ENCODE results near the gene CCDC63.

CCDC63 gene

GRCh38 chr12:110844551-110845338 is 2.0 kb upstream of the CCDC63 start:
- TF ChIP-seq CTCF (IDR thresholded peaks at IDR 0.05; ENCODE audit: low read depth, low read length) = no peak
- peaks cover 16% of the 10 kb centered on the region for H3K27me3 ChIP-seq (ENCODE audit: insufficient read depth, low read depth, severe bottlenecking)
- DNase-seq = no peak
- H3K9me3 ChIP-seq (ENCODE audit: severe bottlenecking) = no peaks in the 10 kb centered on the region
- no peak overlapping the region for H3K4me3 ChIP-seq (ENCODE audit: low read depth, low read length)
- no peak overlapping the region for H3K27ac ChIP-seq
- H3K36me3 ChIP-seq = no peaks in the 10 kb centered on the region

- H3K4me3 ChIP-seq (ENCODE audit: low read depth, low read length) = no peak overlapping the region
- H3K36me3 ChIP-seq = no peaks in the 10 kb centered on the region
- TF ChIP-seq CTCF (IDR thresholded peaks at IDR 0.05; ENCODE audit: low read depth, low read length) = no peak
- H3K27me3 ChIP-seq (ENCODE audit: insufficient read depth, low read depth, severe bottlenecking) = peaks cover 16% of the 10 kb centered on the region
- no peak overlapping the region for H3K27ac ChIP-seq
- no peak for DNase-seq
- no peaks in the 10 kb centered on the region for H3K9me3 ChIP-seq (ENCODE audit: severe bottlenecking)
These were observed 1.5 kb upstream of the CCDC63 start for GRCh38 chr12:110845339-110845682.

- Histone ChIP-seq H3K4me3 (ENCODE audit: low read depth, low read length) (no peak overlapping the region), H3K9me3 (ENCODE audit: severe bottlenecking) (no peaks in the 10 kb centered on the region), H3K27me3 (ENCODE audit: insufficient read depth, low read depth, severe bottlenecking) (peaks cover 16% of the 10 kb centered on the region), H3K27ac (no peak overlapping the region), H3K36me3 (no peaks in the 10 kb centered on the region)
- DNase-seq = no peak
- TF ChIP-seq CTCF (IDR thresholded peaks at IDR 0.05; ENCODE audit: low read depth, low read length) = no peak
These were observed 1.6 kb downstream of the CCDC63 start for GRCh38 chr12:110848314-110848923.

- no peak for TF ChIP-seq CTCF (IDR thresholded peaks at IDR 0.05; ENCODE audit: low read depth, low read length)
These were observed 2.4 kb downstream of the CCDC63 start for GRCh38 chr12:110849221-110849620.

GRCh38 chr12:110849748-110850403 is 3.1 kb downstream of the CCDC63 start:
- H3K27ac ChIP-seq = no peak overlapping the region
- H3K4me3 ChIP-seq (ENCODE audit: low read depth, low read length) = no peak overlapping the region
- no peaks in the 10 kb centered on the region for H3K36me3 ChIP-seq
- no peak for DNase-seq
- TF ChIP-seq CTCF (IDR thresholded peaks at IDR 0.05; ENCODE audit: low read depth, low read length) = no peak
- no peaks in the 10 kb centered on the region for H3K9me3 ChIP-seq (ENCODE audit: severe bottlenecking)
- H3K27me3 ChIP-seq (ENCODE audit: insufficient read depth, low read depth, severe bottlenecking) = peaks cover 16% of the 10 kb centered on the region

More at GRCh38 chr12:110849221-110849620, 2.4 kb downstream of the CCDC63 start:
- Histone ChIP-seq H3K27me3 (ENCODE audit: insufficient read depth, low read depth, severe bottlenecking) (peaks cover 16% of the 10 kb centered on the region), H3K4me3 (ENCODE audit: low read depth, low read length) (no peak overlapping the region), H3K9me3 (ENCODE audit: severe bottlenecking) (no peaks in the 10 kb centered on the region), H3K36me3 (no peaks in the 10 kb centered on the region), H3K27ac (no peak overlapping the region)
- no peak for DNase-seq
